H9 (cell line): ENCODE data around the gene PIGS. TPM values are rescaled to one million over a fixed set of nuclear protein-coding genes. Genes with fewer than 3 reads are reported as not detected.

Experiments
- DNase-seq: peaks from one replicate; pipeline ENCODE4 v3.0.0-alpha.2; 2017
- H2AFZ ChIP-seq: one replicate; pipeline ENCODE4 v1.6.1; 2013; ENCODE audit warnings: mild to moderate bottlenecking, low read length, control low read depth, moderate library complexity
- H2AK5ac ChIP-seq: 2 replicates; pipeline ENCODE4 v1.6.1; 2013; ENCODE audit warnings: low read length, control low read depth, mixed read lengths; ENCODE audit not compliant: insufficient read length
- H2BK120ac ChIP-seq: one replicate; pipeline ENCODE4 v1.6.1; 2013; ENCODE audit warnings: low read depth, mild to moderate bottlenecking, low read length, control low read depth, inconsistent platforms; ENCODE audit not compliant: poor library complexity, severe bottlenecking
- H2BK12ac ChIP-seq: 2 replicates; pipeline ENCODE4 v1.6.1; 2013; ENCODE audit warnings: low read length, control low read depth, mixed read lengths, low read depth; ENCODE audit not compliant: insufficient read length
- H2BK15ac ChIP-seq: 2 replicates; pipeline ENCODE4 v1.6.1; 2013; ENCODE audit warnings: low read depth, low read length, control low read depth
- H2BK20ac ChIP-seq: one replicate; pipeline ENCODE4 v1.6.1; 2013; ENCODE audit warnings: low read depth, mild to moderate bottlenecking, low read length, control low read depth, inconsistent platforms; ENCODE audit not compliant: poor library complexity, severe bottlenecking
- H2BK5ac ChIP-seq: 2 replicates; pipeline ENCODE4 v1.6.1; 2013; ENCODE audit warnings: low read length, control low read depth, mixed read lengths; ENCODE audit not compliant: insufficient read length
- H3K14ac ChIP-seq: 2 replicates; pipeline ENCODE4 v1.6.1; 2013; ENCODE audit warnings: low read length, control low read depth; ENCODE audit not compliant: insufficient read depth
- H3K18ac ChIP-seq: 2 replicates; pipeline ENCODE4 v1.6.1; 2013; ENCODE audit warnings: low read depth, mild to moderate bottlenecking, mixed read lengths, low read length, control low read depth; ENCODE audit not compliant: insufficient read length
- H3K23ac ChIP-seq: 2 replicates; pipeline ENCODE4 v1.6.1; 2013; ENCODE audit warnings: low read length, control low read depth, mixed read lengths, low read depth; ENCODE audit not compliant: insufficient read length
- H3K23me2 ChIP-seq: 2 replicates; pipeline ENCODE4 v1.6.1; 2013; ENCODE audit warnings: low read depth, mild to moderate bottlenecking, mixed read lengths, low read length, control low read depth; ENCODE audit not compliant: insufficient read length, poor library complexity, severe bottlenecking
- H3K27ac ChIP-seq: 2 replicates; pipeline ENCODE4 v1.5.1; 2013; ENCODE audit warnings: low read length, control low read depth, mixed read lengths, low read depth; ENCODE audit not compliant: insufficient read length
- H3K27me3 ChIP-seq: 2 replicates; pipeline ENCODE4 v1.6.1; 2013; ENCODE audit warnings: low read length, control low read depth, inconsistent platforms; ENCODE audit not compliant: insufficient read depth
- H3K4ac ChIP-seq: 2 replicates; pipeline ENCODE4 v1.6.1; 2013; ENCODE audit warnings: low read depth, mild to moderate bottlenecking, control low read depth, inconsistent platforms, low read length, moderate library complexity
- H3K4me1 ChIP-seq: 2 replicates; pipeline ENCODE4 v1.6.1; 2013; ENCODE audit warnings: low read length, control low read depth, inconsistent platforms; ENCODE audit not compliant: insufficient read depth
- H3K4me2 ChIP-seq: 2 replicates; pipeline ENCODE4 v1.6.1; 2013; ENCODE audit warnings: low read length, control low read depth, mixed read lengths; ENCODE audit not compliant: insufficient read length, insufficient read depth
- H3K56ac ChIP-seq: 2 replicates; pipeline ENCODE4 v1.6.1; 2013; ENCODE audit warnings: low read depth, mild to moderate bottlenecking, mixed read lengths, low read length, control low read depth; ENCODE audit not compliant: insufficient read length
- H3K79me1 ChIP-seq: 2 replicates; pipeline ENCODE4 v1.6.1; 2013; ENCODE audit warnings: low read depth, mild to moderate bottlenecking, moderate library complexity, low read length, control low read depth, inconsistent platforms; ENCODE audit not compliant: insufficient read depth, poor library complexity, severe bottlenecking
- H3K79me2 ChIP-seq: 2 replicates; pipeline ENCODE4 v1.6.1; 2013; ENCODE audit warnings: low read length, control low read depth, inconsistent platforms; ENCODE audit not compliant: insufficient read depth
- H3K9ac ChIP-seq: 2 replicates; pipeline ENCODE4 v1.6.1; 2013; ENCODE audit warnings: low read length, control low read depth, mixed read lengths; ENCODE audit not compliant: insufficient read length; ENCODE audit errors: extremely low read depth
- H3K9me3 ChIP-seq: one replicate; pipeline ENCODE4 v1.6.1; 2013; ENCODE audit warnings: low read depth, low read length, inconsistent platforms; ENCODE audit not compliant: control insufficient read depth
- H3T11ph ChIP-seq: one replicate; pipeline ENCODE4 v1.6.1; 2013; ENCODE audit warnings: mild to moderate bottlenecking, low read length, control low read depth, inconsistent platforms
- H4K20me1 ChIP-seq: one replicate; pipeline ENCODE4 v1.6.1; 2013; ENCODE audit not compliant: control insufficient read depth, insufficient read length, insufficient read depth
- H4K5ac ChIP-seq: 2 replicates; pipeline ENCODE4 v1.6.1; 2013; ENCODE audit warnings: low read depth, mild to moderate bottlenecking, mixed read lengths, low read length, control low read depth; ENCODE audit not compliant: insufficient read length
- H4K8ac ChIP-seq: replicated peaks from 2 replicates; pipeline ENCODE4 v1.6.1; 2013; ENCODE audit warnings: low read length, control low read depth, mixed read lengths, low read depth; ENCODE audit not compliant: insufficient read length
- H4K91ac ChIP-seq: 2 replicates; pipeline ENCODE4 v1.6.1; 2013; ENCODE audit warnings: low read depth, mild to moderate bottlenecking, moderate library complexity, mixed read lengths, low read length, control low read depth; ENCODE audit not compliant: insufficient read length
- H3K27ac Mint-ChIP-seq, 3 experiments: 2 replicates in 2 of 3; 3 replicates in 1 of 3; pipeline ENCODE4 v1.8.0; 2020 to 2021; ENCODE audit warnings: mixed read lengths in 3 of 3, mild to moderate bottlenecking in 1 of 3, moderate library complexity in 1 of 3
- H3K27me3 Mint-ChIP-seq: 2 replicates; pipeline ENCODE4 v1.8.0; 2021; ENCODE audit warnings: low read depth, mild to moderate bottlenecking, moderate library complexity, mixed read lengths
- H3K36me3 Mint-ChIP-seq, 3 experiments: 2 replicates in 2 of 3; 3 replicates in 1 of 3; pipeline ENCODE4 v1.8.0; 2020 to 2021; ENCODE audit warnings: low read depth in 3 of 3, mixed read lengths in 3 of 3; ENCODE audit not compliant: insufficient read depth in 1 of 3
- H3K4me1 Mint-ChIP-seq, 2 experiments: 2 replicates each; pipeline ENCODE4 v1.8.0; 2020; ENCODE audit warnings: mixed read lengths in 2 of 2
- H3K4me3 Mint-ChIP-seq, 2 experiments: 2 replicates in 1 of 2; 3 replicates in 1 of 2; pipeline ENCODE4 v1.8.0; 2020 to 2021; ENCODE audit warnings: mild to moderate bottlenecking in 2 of 2, mixed read lengths in 2 of 2, moderate library complexity in 1 of 2
- H3K9me3 Mint-ChIP-seq, 2 experiments: 2 replicates in 1 of 2; 3 replicates in 1 of 2; pipeline ENCODE4 v1.8.0; 2020; ENCODE audit warnings: mild to moderate bottlenecking in 2 of 2, mixed read lengths in 2 of 2, moderate library complexity in 1 of 2
- CTCF ChIP-seq: fragments of 200-600 bp; sonication (generic); conservative IDR thresholded peaks from 3 replicates; pipeline ENCODE4 v1.8.0; 2021; ENCODE audit warnings: antibody characterized with exemption, mild to moderate bottlenecking
- WGBS: extraction: QIAGEN DNeasy Blood & Tissue Kit; methylation state at CpG from one replicate; pipeline ENCODE4 v1.1.7; 2013; ENCODE audit warnings: missing lambda C conversion rate, low lambda C conversion rate, mixed read lengths; ENCODE audit not compliant: insufficient read length; ENCODE audit errors: extremely low coverage; 5-methylcytosine and 5-hydroxymethylcytosine counted together
- total RNA-seq: library from RNA; stranded (reverse); gene quantifications from 2 replicates; pipeline ENCODE4 v1.2.1, GENCODE V29; 2021

PIGS gene
- total RNA-seq, 1 experiment from 2014 or later, result 45.8 TPM

- no peak for TF ChIP-seq CTCF
- no peak overlapping the region; the same call in 1 of the 2 replicates for H3K14ac ChIP-seq
- H2BK12ac ChIP-seq, result no peak overlapping the region
- H3K4ac ChIP-seq, result no peak overlapping the region
- no peaks in the 10 kb centered on the region for H4K20me1 ChIP-seq
- H3K23me2 ChIP-seq, result no peaks in the 10 kb centered on the region
- H2BK15ac ChIP-seq, result no peak overlapping the region
- H4K91ac ChIP-seq, result no peak overlapping the region
- H3K56ac ChIP-seq, result no peak overlapping the region
- no peak overlapping the region for H2BK20ac ChIP-seq
- H3K4me2 ChIP-seq, result no peak overlapping the region
- Mint-ChIP-seq H3K9me3 (no peaks in the 10 kb centered on the region), H3K27me3 (no peaks in the 10 kb centered on the region; the same call in 1 of the 2 replicates), H3K4me3 (no peak overlapping the region), H3K27ac (no peak overlapping the region), H3K4me1 (peaks cover 12 to 23% of the 10 kb centered on the region in 2 experiments), H3K36me3 (no peaks in the 10 kb centered on the region)
- H3T11ph ChIP-seq, result no peak overlapping the region
- no peak overlapping the region for H4K8ac ChIP-seq
- H3K9ac ChIP-seq, result no peak overlapping the region
- no peak overlapping the region for H3K23ac ChIP-seq
- DNase-seq, result no peak
- H2AK5ac ChIP-seq, result no peak overlapping the region
- no peak overlapping the region for H4K5ac ChIP-seq
- WGBS, result no CpG with 5 or more reads among the region's 4 CpGs
- no peaks in the 10 kb centered on the region for H3K9me3 ChIP-seq
- no peak overlapping the region for H2AFZ ChIP-seq
- H3K27me3 ChIP-seq, result no peaks in the 10 kb centered on the region
- H3K4me1 ChIP-seq, result peaks cover 8% of the 10 kb centered on the region; the same call in 1 of the 2 replicates
- H2BK120ac ChIP-seq, result no peak overlapping the region
- no peaks in the 10 kb centered on the region for H3K79me1 ChIP-seq
- no peak overlapping the region for H3K27ac ChIP-seq
- no peak overlapping the region for H3K18ac ChIP-seq
- no peaks in the 10 kb centered on the region for H3K79me2 ChIP-seq
- H2BK5ac ChIP-seq, result no peak overlapping the region
Measured at GRCh38 chr17:28540231-28540630, 31.1 kb downstream of the PIGS start.
